ENCODE results near the gene MAP6. TPM values are rescaled to one million over a fixed set of nuclear protein-coding genes. Genes with fewer than 3 reads are reported as not detected.

MAP6 gene
- total RNA-seq, 1 donor from 2014 or later = 10.8 TPM

DNA sequence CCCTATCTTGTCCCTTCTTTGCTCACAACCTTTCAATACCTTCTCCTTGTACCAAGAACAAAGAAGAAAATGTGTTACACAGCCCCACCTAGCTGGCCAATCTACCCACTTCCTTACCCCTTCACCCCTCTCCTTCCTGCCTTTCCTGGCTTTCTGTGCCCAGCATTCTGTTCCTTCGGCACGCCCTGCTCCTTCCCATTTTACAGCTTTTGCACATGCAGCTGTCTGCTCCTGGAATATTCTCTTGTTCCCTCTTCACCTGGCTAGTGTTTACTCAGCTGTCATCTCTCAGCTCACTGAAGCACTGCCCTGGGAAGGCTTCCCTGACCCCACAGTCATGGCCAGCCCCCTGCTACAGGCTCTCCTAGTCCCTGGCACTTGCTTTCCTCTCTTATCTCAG, 76.1 kb downstream of the MAP6 start:
- Histone ChIP-seq H3K27me3 (ENCODE audit: low read depth) (no peaks in the 10 kb centered on the region), H3K36me3 (no peaks in the 10 kb centered on the region), H3K4me3 (no peak overlapping the region), H3K9me3 (no peaks in the 10 kb centered on the region), H3K4me1 (peaks cover 7% of the 10 kb centered on the region), H3K27ac (no peak overlapping the region)
- ATAC-seq = no peak
- intact Hi-C loops (cut with DNase I) = no loop called here
- TF ChIP-seq, protein P1, sequence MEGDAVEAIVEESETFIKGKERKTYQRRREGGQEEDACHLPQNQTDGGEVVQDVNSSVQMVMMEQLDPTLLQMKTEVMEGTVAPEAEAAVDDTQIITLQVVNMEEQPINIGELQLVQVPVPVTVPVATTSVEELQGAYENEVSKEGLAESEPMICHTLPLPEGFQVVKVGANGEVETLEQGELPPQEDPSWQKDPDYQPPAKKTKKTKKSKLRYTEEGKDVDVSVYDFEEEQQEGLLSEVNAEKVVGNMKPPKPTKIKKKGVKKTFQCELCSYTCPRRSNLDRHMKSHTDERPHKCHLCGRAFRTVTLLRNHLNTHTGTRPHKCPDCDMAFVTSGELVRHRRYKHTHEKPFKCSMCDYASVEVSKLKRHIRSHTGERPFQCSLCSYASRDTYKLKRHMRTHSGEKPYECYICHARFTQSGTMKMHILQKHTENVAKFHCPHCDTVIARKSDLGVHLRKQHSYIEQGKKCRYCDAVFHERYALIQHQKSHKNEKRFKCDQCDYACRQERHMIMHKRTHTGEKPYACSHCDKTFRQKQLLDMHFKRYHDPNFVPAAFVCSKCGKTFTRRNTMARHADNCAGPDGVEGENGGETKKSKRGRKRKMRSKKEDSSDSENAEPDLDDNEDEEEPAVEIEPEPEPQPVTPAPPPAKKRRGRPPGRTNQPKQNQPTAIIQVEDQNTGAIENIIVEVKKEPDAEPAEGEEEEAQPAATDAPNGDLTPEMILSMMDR (IDR thresholded peaks at IDR 0.05) = no peak
- DNase-seq = no peak

DNA sequence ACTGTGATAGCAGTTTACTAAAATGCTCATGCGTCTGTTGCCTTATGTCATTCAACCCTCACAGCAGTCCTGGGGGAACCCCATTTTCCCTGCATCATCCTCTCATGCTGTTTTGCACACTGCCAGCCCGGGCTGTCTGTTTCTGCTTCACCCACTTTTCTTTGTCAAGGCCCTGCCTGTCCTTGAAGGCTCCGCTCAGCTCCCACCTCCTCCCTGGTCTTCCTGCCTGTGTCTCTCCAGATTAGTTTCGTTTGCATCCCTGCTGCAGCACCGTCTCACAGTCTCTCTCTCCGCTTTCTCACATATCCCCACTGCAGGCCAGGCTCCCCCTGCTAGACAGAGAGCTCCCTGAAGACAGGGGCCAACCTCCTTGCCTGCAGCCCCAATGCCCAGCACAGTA, 76.9 kb downstream of the MAP6 start:
- TF ChIP-seq, protein P1 (IDR thresholded peaks at IDR 0.05) = no peak
- intact Hi-C loops (cut with DNase I) = no loop called here
- H3K4me3 ChIP-seq = no peak overlapping the region
- ATAC-seq = no peak
- DNase-seq = no peak
- H3K9me3 ChIP-seq = no peaks in the 10 kb centered on the region
- no peaks in the 10 kb centered on the region for H3K36me3 ChIP-seq
- H3K27me3 ChIP-seq (ENCODE audit: low read depth) = no peaks in the 10 kb centered on the region
- H3K27ac ChIP-seq = no peak overlapping the region
- H3K4me1 ChIP-seq = peaks cover 7% of the 10 kb centered on the region

DNA sequence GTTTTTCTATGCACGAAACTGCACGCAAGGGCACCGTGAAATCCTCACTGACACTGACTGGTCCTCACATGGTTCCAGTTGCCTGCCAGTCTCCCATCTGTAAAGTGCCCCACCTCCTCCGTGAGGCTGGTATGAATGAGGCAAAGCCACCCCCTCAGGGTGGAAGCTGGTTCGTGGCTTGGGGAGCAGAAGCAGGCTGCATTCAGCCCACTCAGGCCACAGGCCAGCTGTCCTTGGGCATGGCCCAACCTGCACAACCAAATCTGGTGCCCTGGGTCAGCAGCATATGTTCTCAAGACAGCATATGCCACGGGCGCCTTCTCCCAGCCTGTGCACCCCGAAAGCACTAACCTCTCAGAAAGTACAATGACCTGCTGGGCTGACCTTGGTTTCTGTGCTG, 77.5 kb downstream of the MAP6 start:
- no peaks in the 10 kb centered on the region for H3K9me3 ChIP-seq
- ATAC-seq (no peak), DNase-seq (no peak)
- H3K36me3 ChIP-seq = no peaks in the 10 kb centered on the region
- peaks cover 7% of the 10 kb centered on the region for H3K4me1 ChIP-seq
- H3K4me3 ChIP-seq = no peak overlapping the region
- H3K27ac ChIP-seq = no peak overlapping the region
- intact Hi-C loops (cut with DNase I) = no loop called here
- TF ChIP-seq, protein P1 (IDR thresholded peaks at IDR 0.05) = no peak
- H3K27me3 ChIP-seq (ENCODE audit: low read depth) = no peaks in the 10 kb centered on the region

DNA sequence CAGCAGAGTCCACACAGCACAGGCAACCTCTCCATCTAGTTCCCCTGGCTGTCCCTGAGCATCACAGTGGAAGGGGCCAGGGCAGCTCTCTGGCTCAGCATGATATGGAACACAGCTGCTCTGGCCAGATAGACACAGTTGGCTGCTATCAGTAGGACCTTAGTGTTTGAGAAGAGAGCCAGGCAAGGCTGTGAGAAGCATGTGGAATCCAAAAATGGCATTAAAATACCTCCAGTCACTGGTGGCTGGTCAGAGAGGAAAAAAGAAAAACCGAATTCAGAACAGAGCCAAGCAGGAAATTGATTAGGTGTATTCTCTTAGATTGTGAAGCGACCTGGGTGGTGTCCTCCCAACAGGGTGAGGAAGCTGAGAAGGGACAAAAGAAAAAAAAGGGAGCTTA, 78.9 kb downstream of the MAP6 start:
- intact Hi-C loops (cut with DNase I) = no loop called here
- H3K27me3 ChIP-seq (ENCODE audit: low read depth) = no peaks in the 10 kb centered on the region
- peaks cover 7% of the 10 kb centered on the region for H3K4me1 ChIP-seq
- DNase-seq (no peak), ATAC-seq (no peak)
- H3K9me3 ChIP-seq = no peaks in the 10 kb centered on the region
- no peak overlapping the region for H3K27ac ChIP-seq
- TF ChIP-seq, protein P1 (IDR thresholded peaks at IDR 0.05) = no peak
- H3K4me3 ChIP-seq = no peak overlapping the region
- no peaks in the 10 kb centered on the region for H3K36me3 ChIP-seq

DNA sequence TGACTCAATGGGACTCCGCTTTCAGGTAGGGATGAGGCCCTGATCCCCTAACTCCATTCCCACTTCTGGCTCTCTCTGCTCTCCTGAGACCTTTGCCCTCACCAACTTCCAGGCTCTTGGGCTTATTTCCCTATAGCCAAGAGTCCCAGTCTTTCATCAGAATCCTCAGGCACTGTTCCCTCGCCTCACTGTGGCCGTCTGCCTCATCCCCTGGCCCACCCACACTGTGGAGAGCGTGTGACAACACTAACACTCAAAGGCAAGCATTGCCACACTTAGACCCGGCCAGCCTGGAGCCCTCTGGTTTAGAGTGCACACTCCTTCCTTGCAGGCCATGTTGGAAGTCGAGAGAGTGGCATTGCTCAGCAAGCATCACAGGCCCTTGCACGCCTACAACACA, 79.8 kb downstream of the MAP6 start:
- H3K36me3 ChIP-seq = no peaks in the 10 kb centered on the region
- intact Hi-C loops (cut with DNase I) = no loop called here
- H3K4me3 ChIP-seq = no peak overlapping the region
- H3K9me3 ChIP-seq = no peaks in the 10 kb centered on the region
- no peaks in the 10 kb centered on the region for H3K27me3 ChIP-seq (ENCODE audit: low read depth)
- DNase-seq (no peak), ATAC-seq (no peak)
- no peak overlapping the region for H3K27ac ChIP-seq
- TF ChIP-seq, protein P1 (IDR thresholded peaks at IDR 0.05) = no peak
- peaks cover 11% of the 10 kb centered on the region for H3K4me1 ChIP-seq

DNA sequence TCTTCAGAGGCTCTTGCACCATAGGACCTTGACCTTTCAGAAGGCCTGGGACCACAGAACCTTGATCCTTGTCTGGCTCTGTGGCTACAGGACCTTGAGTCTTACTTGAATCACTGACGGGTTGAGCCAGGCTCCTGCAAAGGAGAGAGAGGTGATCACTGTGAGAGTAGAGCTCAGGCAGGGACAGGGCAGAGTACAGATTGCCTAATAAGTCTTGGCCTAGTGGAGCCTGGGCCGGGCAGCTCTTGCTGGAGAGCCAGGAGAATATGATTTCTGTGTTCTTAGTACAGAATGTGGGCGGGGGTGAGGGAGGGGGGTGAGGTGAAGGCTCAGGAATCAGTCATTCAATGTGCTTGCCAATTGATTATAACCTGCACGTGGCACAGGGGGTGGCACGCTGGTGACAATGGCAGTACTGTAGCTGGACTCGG, 80.8 kb downstream of the MAP6 start:
- ATAC-seq (no peak), DNase-seq (no peak)
- Histone ChIP-seq H3K27ac (no peak overlapping the region), H3K4me1 (peaks cover 16% of the 10 kb centered on the region), H3K36me3 (no peaks in the 10 kb centered on the region), H3K9me3 (no peaks in the 10 kb centered on the region), H3K27me3 (ENCODE audit: low read depth) (no peaks in the 10 kb centered on the region), H3K4me3 (no peak overlapping the region)
- TF ChIP-seq, protein P1 (IDR thresholded peaks at IDR 0.05) = no peak
- intact Hi-C loops (cut with DNase I) = no loop called here

Data from lower lobe of right lung (tissue), 2 donors.